Measurements from ENCODE around the gene CENPK. TPM values are rescaled to one million over a fixed set of nuclear protein-coding genes. Genes with fewer than 3 reads are reported as not detected.

Gene CENPK
- total and polyA plus RNA-seq, 8 donors = 0.58 to 43.2 (median 4.6) TPM; not detected in 1

GRCh38 chr5:65483546-65484346, 79.2 kb downstream of the CENPK start:
- H3K4me3 ChIP-seq = peak overlapping the region; percentile 49 to 62 (median 59)
- intact Hi-C loops (cut with DNase I; ENCODE audit: low total_unique reads) = loop anchor here (5.0 to 10.0 kb wide), 3 partner anchors 379 to 849 kb away; no protein-coding TSS in a partner anchor

GRCh38 chr5:65482736-65483545, 80.0 kb downstream of the CENPK start:
- DNase-seq = peak in 1 of 2 donors; percentile 83
- peak overlapping the region; percentile 61 to 93 (median 87) for H3K27ac ChIP-seq
- WGBS, 5 donors = 0 to 1% (median 0%) methylated on average over 12 of the region's 12 CpGs
- intact Hi-C loops (cut with DNase I; ENCODE audit: low total_unique reads) = loop anchor here (5.0 to 10.0 kb wide), 3 partner anchors 378 to 848 kb away; no protein-coding TSS in a partner anchor
- H3K36me3 ChIP-seq = no peaks in the 10 kb centered on the region
- H3K27me3 ChIP-seq = no peaks in the 10 kb centered on the region
- peaks cover 8 to 35% (median 24%) of the 10 kb centered on the region in 4 donors for H3K4me1 ChIP-seq
- H3K9me3 ChIP-seq = no peaks in the 10 kb centered on the region
- peak overlapping the region; percentile 49 to 62 (median 59) for H3K4me3 ChIP-seq
- no peak for TF ChIP-seq EP300 (IDR thresholded peaks at IDR 0.05)
- TF ChIP-seq POLR2A (IDR thresholded peaks at IDR 0.05) = peak in 1 of 4 donors; percentile 2

More at GRCh38 chr5:65483546-65484346, 79.2 kb downstream of the CENPK start:
- Histone ChIP-seq H3K36me3 (no peaks in the 10 kb centered on the region), H3K9me3 (no peaks in the 10 kb centered on the region), H3K27me3 (no peaks in the 10 kb centered on the region), H3K27ac (peak overlapping the region in 4 of 5 donors; percentile 83 to 93 (median 88)), H3K4me1 (peaks cover 8 to 35% (median 24%) of the 10 kb centered on the region in 4 donors)
- TF ChIP-seq EP300 (IDR thresholded peaks at IDR 0.05) (no peak), POLR2A (IDR thresholded peaks at IDR 0.05) (no peak), CTCF (IDR thresholded peaks at IDR 0.05) (peak in 4 of 7 experiments; percentile 32 to 52 (median 36))
- 23 to 32% (median 31%) methylated on average over 3 of the region's 3 CpGs for WGBS, 5 donors
- peak in 1 of 2 donors; percentile 84 for DNase-seq

GRCh38 chr5:65482296-65482735, 80.7 kb downstream of the CENPK start:
- Histone ChIP-seq H3K4me1 (peaks cover 8 to 35% (median 24%) of the 10 kb centered on the region in 4 donors), H3K4me3 (peak overlapping the region; percentile 49 to 62 (median 59)), H3K27ac (peak overlapping the region in 4 of 5 donors; percentile 83 to 93 (median 88)), H3K36me3 (no peaks in the 10 kb centered on the region), H3K9me3 (no peaks in the 10 kb centered on the region), H3K27me3 (no peaks in the 10 kb centered on the region)
- DNase-seq = peak in 1 of 2 donors; percentile 61
- TF ChIP-seq POLR2AphosphoS5 (IDR thresholded peaks at IDR 0.05) (no peak), EP300 (IDR thresholded peaks at IDR 0.05) (no peak), CTCF (IDR thresholded peaks at IDR 0.05) (no peak), POLR2A (IDR thresholded peaks at IDR 0.05) (no peak)
- WGBS, 5 donors = 0 to 2% (median 0%) methylated on average over 6 of the region's 6 CpGs
- intact Hi-C loops (cut with DNase I; ENCODE audit: low total_unique reads) = loop anchor here (5.0 to 10.0 kb wide), 3 partner anchors 378 to 848 kb away; no protein-coding TSS in a partner anchor

GRCh38 chr5:65481635-65482295, 81.2 kb downstream of the CENPK start, which contains the start of gene ADAMTS6:
ADAMTS6 (minus strand) TSS chr5:65481920; CDS start chr5:65473673, 8,247 bp downstream.
- TF ChIP-seq EP300 (IDR thresholded peaks at IDR 0.05) = peak; percentile 71
- TF ChIP-seq CTCF (IDR thresholded peaks at IDR 0.05) = no peak
- peak; percentile 51 to 96 (median 67) for TF ChIP-seq POLR2AphosphoS5 (IDR thresholded peaks at IDR 0.05)
- peak; percentile 74 to 97 for DNase-seq
- H3K4me3 ChIP-seq = peak within 1 kb of the TSS; percentile 49 to 62 (median 59)
- WGBS, 5 donors = 0 to 1% (median 0%) methylated on average over 12 of the region's 12 CpGs
- peaks cover 8 to 35% (median 24%) of the 10 kb centered on the region in 4 donors for H3K4me1 ChIP-seq
- intact Hi-C loops (cut with DNase I; ENCODE audit: low total_unique reads) = loop anchor here (5.0 to 10.0 kb wide), 3 partner anchors 377 to 847 kb away; no protein-coding TSS in a partner anchor
- H3K27me3 ChIP-seq = no peaks in the 10 kb centered on the region
- H3K36me3 ChIP-seq = no peaks in the 10 kb centered on the region
- no peaks in the 10 kb centered on the region for H3K9me3 ChIP-seq
- peak within 1 kb of the TSS; percentile 73 to 93 (median 87) for H3K27ac ChIP-seq

Measured in stomach (tissue), 9 donors.